WTC11 (cell line): ENCODE results near the gene TIMD4. TPM values are rescaled to one million over a fixed set of nuclear protein-coding genes. Genes with fewer than 3 reads are reported as not detected.

Source experiments
- ATAC-seq: fragments of 200-7000 bp; cut with Tn5 transposase; 2 replicates; pipeline ENCODE4 v1.10.0; 2021; ENCODE audit warnings: mild to moderate bottlenecking, moderate library complexity
- CTCF ChIA-PET: fragments of 300-600 bp; sonication (Branson Sonifier 250); formaldehyde crosslinking; loops from one replicate; lab custom pipeline; 2021; ENCODE audit warnings: antibody characterized with exemption; lab: Charles Lee
- POLR2A ChIA-PET: fragments of 350-600 bp; sonication (Branson Sonifier 250); formaldehyde crosslinking; loops from one replicate; lab custom pipeline; 2021; ENCODE audit warnings: antibody characterized with exemption; lab: Charles Lee
- DNase-seq: peaks from one replicate; pipeline ENCODE4 v3.0.0; 2021; ENCODE audit warnings: low spot score
- H3K27ac Mint-ChIP-seq: 2 replicates; pipeline ENCODE4 v1.8.0; 2021; ENCODE audit warnings: mixed read lengths
- H3K27me3 Mint-ChIP-seq: 2 replicates; pipeline ENCODE4 v1.8.0; 2021; ENCODE audit warnings: low read depth, mild to moderate bottlenecking, moderate library complexity, mixed read lengths
- H3K36me3 Mint-ChIP-seq: 2 replicates; pipeline ENCODE4 v1.8.0; 2021; ENCODE audit warnings: mixed read lengths
- H3K4me1 Mint-ChIP-seq: 2 replicates; pipeline ENCODE4 v1.8.0; 2022; ENCODE audit warnings: mixed read lengths
- H3K4me3 Mint-ChIP-seq: 2 replicates; pipeline ENCODE4 v1.8.0; 2021; ENCODE audit warnings: mild to moderate bottlenecking, moderate library complexity, mixed read lengths
- H3K9me3 Mint-ChIP-seq: 2 replicates; pipeline ENCODE4 v1.8.0; 2021; ENCODE audit warnings: mixed read lengths
- ETV6 ChIP-seq: sonication (generic); formaldehyde crosslinking; IDR thresholded peaks from 2 replicates; pipeline ENCODE4 v1.8.1; 2022; ENCODE audit warnings: mild to moderate bottlenecking, missing genetic modification reagents
- FOXK1 ChIP-seq: sonication (generic); formaldehyde crosslinking; IDR thresholded peaks from 2 replicates; pipeline ENCODE4 v1.8.0; 2022; ENCODE audit warnings: mild to moderate bottlenecking, moderate library complexity, missing genetic modification reagents
- GABPB1 ChIP-seq: sonication (generic); formaldehyde crosslinking; IDR thresholded peaks from 2 replicates; pipeline ENCODE4 v1.8.1; 2023; ENCODE audit warnings: mild to moderate bottlenecking, missing genetic modification reagents
- GTF2I ChIP-seq: fragments of 250-450 bp; sonication (Bioruptor Pico); conservative IDR thresholded peaks from 2 replicates; pipeline ENCODE4 v1.4.0; 2021; ENCODE audit warnings: mild to moderate bottlenecking
- HMGA2 ChIP-seq: fragments of 250-450 bp; sonication (Bioruptor Pico); IDR thresholded peaks from 2 replicates; pipeline ENCODE4 v1.4.0; 2021; ENCODE audit warnings: mild to moderate bottlenecking, moderate library complexity
- JUN ChIP-seq: sonication (generic); formaldehyde crosslinking; IDR thresholded peaks from 2 replicates; pipeline ENCODE4 v1.8.0; 2023; ENCODE audit warnings: mild to moderate bottlenecking, missing genetic modification reagents
- NFE2L1 ChIP-seq: sonication (generic); formaldehyde crosslinking; IDR thresholded peaks from 2 replicates; pipeline ENCODE4 v1.8.1; 2023; ENCODE audit warnings: missing genetic modification reagents
- NR1H2 ChIP-seq: sonication (generic); formaldehyde crosslinking; IDR thresholded peaks from 2 replicates; pipeline ENCODE4 v1.9.0; 2021; ENCODE audit warnings: mild to moderate bottlenecking, moderate library complexity, missing genetic modification reagents
- OVOL2 ChIP-seq: fragments of 250-450 bp; sonication (Bioruptor Pico); IDR thresholded peaks from 2 replicates; pipeline ENCODE4 v1.9.0; 2021; ENCODE audit warnings: mild to moderate bottlenecking, borderline replicate concordance
- SMAD3 ChIP-seq: sonication (generic); formaldehyde crosslinking; IDR thresholded peaks from 2 replicates; pipeline ENCODE4 v1.8.0; 2022; ENCODE audit warnings: missing genetic modification reagents, mild to moderate bottlenecking, borderline replicate concordance
- SMAD4 ChIP-seq: sonication (generic); formaldehyde crosslinking; IDR thresholded peaks from 2 replicates; pipeline ENCODE4 v1.8.0; 2022; ENCODE audit warnings: mild to moderate bottlenecking, missing genetic modification reagents
- ZBTB21 ChIP-seq: sonication (generic); formaldehyde crosslinking; IDR thresholded peaks from 2 replicates; pipeline ENCODE4 v1.8.1; 2023; ENCODE audit warnings: mild to moderate bottlenecking, missing genetic modification reagents, borderline replicate concordance
- ZNF219 ChIP-seq: sonication (generic); formaldehyde crosslinking; IDR thresholded peaks from 2 replicates; pipeline ENCODE4 v1.8.0; 2023; ENCODE audit warnings: missing genetic modification reagents, mild to moderate bottlenecking, borderline replicate concordance
- total RNA-seq: library from RNA; stranded (reverse); gene quantifications from 3 replicates; pipeline ENCODE4 v1.2.3, GENCODE V29; 2021
- TF ChIP-seq, protein P1 (sequence below): sonication (generic); formaldehyde crosslinking; IDR thresholded peaks from 2 replicates; pipeline ENCODE4 v1.8.0; 2023; ENCODE audit warnings: mild to moderate bottlenecking, missing genetic modification reagents
- TF ChIP-seq, protein P2 (sequence below): sonication (generic); formaldehyde crosslinking; IDR thresholded peaks from 2 replicates; pipeline ENCODE4 v1.8.0; 2022; ENCODE audit warnings: mild to moderate bottlenecking, missing genetic modification reagents
- TF ChIP-seq, protein P3 (sequence below): sonication (generic); formaldehyde crosslinking; IDR thresholded peaks from 2 replicates; pipeline ENCODE4 v1.8.0; 2022; ENCODE audit warnings: mild to moderate bottlenecking, missing genetic modification reagents
- TF ChIP-seq, protein P4 (sequence below): fragments of 250-450 bp; sonication (Bioruptor Pico); IDR thresholded peaks from 2 replicates; pipeline ENCODE4 v1.9.0; 2021; ENCODE audit warnings: mild to moderate bottlenecking
- TF ChIP-seq, protein P5 (sequence below): sonication (generic); formaldehyde crosslinking; IDR thresholded peaks from 2 replicates; pipeline ENCODE4 v1.8.0; 2022; ENCODE audit warnings: mild to moderate bottlenecking, missing genetic modification reagents

The TIMD4 gene
- total RNA-seq, 1 experiment from 2014 or later = 0.13 TPM

DNA sequence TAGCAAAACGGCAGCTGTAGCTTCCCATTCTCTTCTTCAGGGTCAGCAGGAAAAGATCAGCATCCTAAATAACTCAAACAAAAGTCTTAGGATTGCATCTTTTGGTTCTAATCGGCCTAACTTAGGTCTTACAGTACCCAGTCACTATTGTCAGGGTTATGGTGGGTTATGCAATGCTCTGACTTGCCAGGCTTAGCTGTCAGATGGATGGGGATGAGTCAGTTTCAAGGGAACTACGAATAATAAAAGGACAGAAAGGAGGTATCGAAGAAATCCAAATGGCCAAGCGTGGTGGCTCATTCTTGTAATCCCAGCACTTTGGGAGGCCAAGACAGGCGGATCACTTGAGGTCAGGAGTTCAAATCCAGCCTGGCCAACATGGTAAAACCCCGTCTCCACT is 66.5 kb downstream of the TIMD4 start:
- H3K27me3 Mint-ChIP-seq = no peaks in the 10 kb centered on the region; the same call in 1 of the 2 replicates
- H3K36me3 Mint-ChIP-seq = no peaks in the 10 kb centered on the region
- H3K9me3 Mint-ChIP-seq = no peaks in the 10 kb centered on the region
- TF ChIP-seq NFE2L1 = 0 out of 2 replicates have a peak, but pooled peaks have one; percentile 20
- TF ChIP-seq, protein P1, sequence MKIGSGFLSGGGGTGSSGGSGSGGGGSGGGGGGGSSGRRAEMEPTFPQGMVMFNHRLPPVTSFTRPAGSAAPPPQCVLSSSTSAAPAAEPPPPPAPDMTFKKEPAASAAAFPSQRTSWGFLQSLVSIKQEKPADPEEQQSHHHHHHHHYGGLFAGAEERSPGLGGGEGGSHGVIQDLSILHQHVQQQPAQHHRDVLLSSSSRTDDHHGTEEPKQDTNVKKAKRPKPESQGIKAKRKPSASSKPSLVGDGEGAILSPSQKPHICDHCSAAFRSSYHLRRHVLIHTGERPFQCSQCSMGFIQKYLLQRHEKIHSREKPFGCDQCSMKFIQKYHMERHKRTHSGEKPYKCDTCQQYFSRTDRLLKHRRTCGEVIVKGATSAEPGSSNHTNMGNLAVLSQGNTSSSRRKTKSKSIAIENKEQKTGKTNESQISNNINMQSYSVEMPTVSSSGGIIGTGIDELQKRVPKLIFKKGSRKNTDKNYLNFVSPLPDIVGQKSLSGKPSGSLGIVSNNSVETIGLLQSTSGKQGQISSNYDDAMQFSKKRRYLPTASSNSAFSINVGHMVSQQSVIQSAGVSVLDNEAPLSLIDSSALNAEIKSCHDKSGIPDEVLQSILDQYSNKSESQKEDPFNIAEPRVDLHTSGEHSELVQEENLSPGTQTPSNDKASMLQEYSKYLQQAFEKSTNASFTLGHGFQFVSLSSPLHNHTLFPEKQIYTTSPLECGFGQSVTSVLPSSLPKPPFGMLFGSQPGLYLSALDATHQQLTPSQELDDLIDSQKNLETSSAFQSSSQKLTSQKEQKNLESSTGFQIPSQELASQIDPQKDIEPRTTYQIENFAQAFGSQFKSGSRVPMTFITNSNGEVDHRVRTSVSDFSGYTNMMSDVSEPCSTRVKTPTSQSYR = no peak
- DNase-seq (no peak), ATAC-seq (no peak)
- ChIA-PET CTCF (no interaction called here), POLR2A (no interaction called here)
- H3K27ac Mint-ChIP-seq = no peak overlapping the region
- H3K4me3 Mint-ChIP-seq = no peak overlapping the region
- peaks cover 14% of the 10 kb centered on the region for H3K4me1 Mint-ChIP-seq

DNA sequence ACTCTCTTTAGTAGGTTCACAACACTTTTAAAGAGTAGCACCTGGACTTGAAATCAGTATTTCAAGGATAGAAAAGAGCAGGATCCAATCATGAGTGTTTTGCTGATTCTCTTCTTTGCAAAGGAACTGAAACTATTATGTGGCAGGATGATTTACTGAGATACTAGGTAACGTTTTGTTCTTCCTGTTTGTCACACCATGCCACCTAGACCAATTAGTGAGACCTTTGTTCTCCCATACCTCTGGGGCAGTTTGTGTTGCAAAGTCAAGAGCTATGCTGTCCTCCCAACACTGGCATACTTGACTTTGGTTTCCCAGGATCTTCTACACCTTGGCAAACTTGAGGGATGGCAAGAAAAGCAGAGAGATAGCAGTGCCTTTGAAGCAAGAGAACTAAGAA is 69.5 kb downstream of the TIMD4 start:
- no peaks in the 10 kb centered on the region; the same call in 1 of the 2 replicates for H3K27me3 Mint-ChIP-seq
- H3K27ac Mint-ChIP-seq = no peak overlapping the region
- ATAC-seq (no peak), DNase-seq (no peak)
- H3K9me3 Mint-ChIP-seq = no peaks in the 10 kb centered on the region
- POLR2A ChIA-PET = no interaction called here
- H3K36me3 Mint-ChIP-seq = no peaks in the 10 kb centered on the region
- CTCF ChIA-PET = interaction anchor here (0.7 to 1.0 kb wide), 3 partner anchors 11 to 738 kb away, joined by 4 to 5 read pairs (median 5); no protein-coding TSS in a partner anchor
- H3K4me1 Mint-ChIP-seq = peaks cover 14% of the 10 kb centered on the region
- TF ChIP-seq NR1H2 (CRISPR knock-in tag) = no peak
- TF ChIP-seq, all 79 proteins: peak for 0
- H3K4me3 Mint-ChIP-seq = no peak overlapping the region

DNA sequence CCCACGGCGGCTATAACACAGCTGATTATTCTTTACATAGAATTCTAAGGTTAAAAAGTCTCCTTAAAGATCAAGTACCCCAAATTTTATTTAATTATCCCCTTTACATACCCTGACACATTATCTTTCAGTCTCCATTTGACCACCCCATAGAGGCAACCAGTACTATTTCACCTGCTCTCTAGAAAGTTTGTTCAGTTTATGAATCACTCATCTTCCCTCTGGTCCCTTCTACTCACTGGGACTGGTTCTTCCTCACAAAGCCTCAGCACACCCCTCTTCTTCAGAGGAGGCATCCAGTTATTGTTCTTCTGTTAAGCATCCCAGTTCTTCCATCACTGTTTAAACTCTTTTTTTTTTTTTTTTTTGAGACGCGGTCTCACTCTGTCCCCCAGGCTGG is 70.2 kb downstream of the TIMD4 start:
- H3K27me3 Mint-ChIP-seq = no peaks in the 10 kb centered on the region; the same call in 1 of the 2 replicates
- H3K4me3 Mint-ChIP-seq = no peak overlapping the region
- TF ChIP-seq ZNF219 (CRISPR knock-in tag) = no peak
- ATAC-seq (no peak), DNase-seq (no peak)
- POLR2A ChIA-PET = no interaction called here
- H3K4me1 Mint-ChIP-seq = peaks cover 14% of the 10 kb centered on the region
- CTCF ChIA-PET = interaction anchor here (0.7 to 1.0 kb wide), 3 partner anchors 11 to 739 kb away, joined by 4 to 5 read pairs (median 5); no protein-coding TSS in a partner anchor
- H3K9me3 Mint-ChIP-seq = no peaks in the 10 kb centered on the region
- H3K27ac Mint-ChIP-seq = no peak overlapping the region
- H3K36me3 Mint-ChIP-seq = no peaks in the 10 kb centered on the region

DNA sequence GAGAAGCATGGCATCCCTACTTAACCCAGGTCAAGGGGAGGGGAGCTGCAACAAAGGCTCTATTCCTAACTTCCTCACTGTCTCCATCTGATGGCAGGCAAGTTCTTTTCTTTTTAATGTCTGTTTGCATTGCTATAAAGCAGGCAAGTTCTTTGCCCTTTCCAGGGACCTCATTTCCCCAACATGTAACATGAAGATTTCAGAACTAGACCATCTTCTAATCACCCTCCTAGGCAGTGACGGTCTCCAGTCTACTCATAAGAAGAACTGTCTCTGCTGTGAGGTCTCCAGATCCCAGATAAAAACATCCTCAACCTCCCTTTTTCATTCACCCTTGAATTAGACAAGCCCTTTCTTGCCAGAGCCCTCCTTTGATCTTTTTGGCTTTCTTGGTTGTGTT is 70.8 kb downstream of the TIMD4 start:
- ATAC-seq = peak; percentile 83
- TF ChIP-seq, protein P2, sequence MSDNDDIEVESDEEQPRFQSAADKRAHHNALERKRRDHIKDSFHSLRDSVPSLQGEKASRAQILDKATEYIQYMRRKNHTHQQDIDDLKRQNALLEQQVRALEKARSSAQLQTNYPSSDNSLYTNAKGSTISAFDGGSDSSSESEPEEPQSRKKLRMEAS (CRISPR knock-in tag) = no peak
- TF ChIP-seq, protein P3, sequence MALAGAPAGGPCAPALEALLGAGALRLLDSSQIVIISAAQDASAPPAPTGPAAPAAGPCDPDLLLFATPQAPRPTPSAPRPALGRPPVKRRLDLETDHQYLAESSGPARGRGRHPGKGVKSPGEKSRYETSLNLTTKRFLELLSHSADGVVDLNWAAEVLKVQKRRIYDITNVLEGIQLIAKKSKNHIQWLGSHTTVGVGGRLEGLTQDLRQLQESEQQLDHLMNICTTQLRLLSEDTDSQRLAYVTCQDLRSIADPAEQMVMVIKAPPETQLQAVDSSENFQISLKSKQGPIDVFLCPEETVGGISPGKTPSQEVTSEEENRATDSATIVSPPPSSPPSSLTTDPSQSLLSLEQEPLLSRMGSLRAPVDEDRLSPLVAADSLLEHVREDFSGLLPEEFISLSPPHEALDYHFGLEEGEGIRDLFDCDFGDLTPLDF = no peak
- no peak for TF ChIP-seq HMGA2 (CRISPR knock-in tag)
- no peak for TF ChIP-seq GABPB1 (CRISPR knock-in tag)
- no peak for TF ChIP-seq ETV6 (CRISPR knock-in tag)
- TF ChIP-seq JUN (CRISPR knock-in tag) = no peak
- TF ChIP-seq ZBTB21 (CRISPR knock-in tag) = no peak
- TF ChIP-seq, protein P4, sequence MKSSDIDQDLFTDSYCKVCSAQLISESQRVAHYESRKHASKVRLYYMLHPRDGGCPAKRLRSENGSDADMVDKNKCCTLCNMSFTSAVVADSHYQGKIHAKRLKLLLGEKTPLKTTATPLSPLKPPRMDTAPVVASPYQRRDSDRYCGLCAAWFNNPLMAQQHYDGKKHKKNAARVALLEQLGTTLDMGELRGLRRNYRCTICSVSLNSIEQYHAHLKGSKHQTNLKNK = no peak
- Mint-ChIP-seq H3K4me3 (no peak overlapping the region), H3K4me1 (peaks cover 14% of the 10 kb centered on the region), H3K27me3 (no peaks in the 10 kb centered on the region; the same call in 1 of the 2 replicates), H3K27ac (no peak overlapping the region), H3K36me3 (no peaks in the 10 kb centered on the region), H3K9me3 (no peaks in the 10 kb centered on the region)
- POLR2A ChIA-PET = no interaction called here
- CTCF ChIA-PET = interaction anchor here (0.6 kb wide), 1 partner anchor 210 kb away, joined by 4 read pairs; no protein-coding TSS in a partner anchor
- DNase-seq = no peak

DNA sequence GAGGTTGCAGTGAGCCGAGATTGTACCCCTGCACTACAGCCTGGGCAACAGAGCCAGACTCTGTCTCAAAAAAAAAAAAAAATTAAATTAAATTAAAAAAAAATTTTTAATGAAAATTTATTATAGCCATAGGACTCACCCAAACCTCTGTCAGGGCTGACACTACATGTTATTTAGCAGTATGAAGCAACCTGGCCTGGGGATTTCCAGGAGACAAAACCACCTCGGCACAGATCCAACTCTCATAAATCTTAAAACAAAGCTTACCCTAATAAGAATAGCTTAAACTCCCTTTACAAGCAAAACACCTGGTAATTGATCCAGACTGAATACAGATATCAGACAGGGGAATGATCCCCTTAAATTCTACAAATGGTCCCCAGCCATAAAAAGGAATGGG is 74.5 kb downstream of the TIMD4 start:
- no peaks in the 10 kb centered on the region for H3K27me3 Mint-ChIP-seq
- no peak overlapping the region for H3K4me3 Mint-ChIP-seq
- ATAC-seq (no peak), DNase-seq (no peak)
- H3K4me1 Mint-ChIP-seq = peaks cover 17% of the 10 kb centered on the region
- ChIA-PET POLR2A (no interaction called here), CTCF (no interaction called here)
- no peak overlapping the region for H3K27ac Mint-ChIP-seq
- no peaks in the 10 kb centered on the region for H3K9me3 Mint-ChIP-seq
- H3K36me3 Mint-ChIP-seq = no peaks in the 10 kb centered on the region
- TF ChIP-seq GTF2I (CRISPR knock-in tag) (no peak), SMAD4 (no peak), OVOL2 (no peak), FOXK1 (CRISPR knock-in tag) (no peak), SMAD3 (CRISPR knock-in tag) (no peak)
- TF ChIP-seq, protein P5, sequence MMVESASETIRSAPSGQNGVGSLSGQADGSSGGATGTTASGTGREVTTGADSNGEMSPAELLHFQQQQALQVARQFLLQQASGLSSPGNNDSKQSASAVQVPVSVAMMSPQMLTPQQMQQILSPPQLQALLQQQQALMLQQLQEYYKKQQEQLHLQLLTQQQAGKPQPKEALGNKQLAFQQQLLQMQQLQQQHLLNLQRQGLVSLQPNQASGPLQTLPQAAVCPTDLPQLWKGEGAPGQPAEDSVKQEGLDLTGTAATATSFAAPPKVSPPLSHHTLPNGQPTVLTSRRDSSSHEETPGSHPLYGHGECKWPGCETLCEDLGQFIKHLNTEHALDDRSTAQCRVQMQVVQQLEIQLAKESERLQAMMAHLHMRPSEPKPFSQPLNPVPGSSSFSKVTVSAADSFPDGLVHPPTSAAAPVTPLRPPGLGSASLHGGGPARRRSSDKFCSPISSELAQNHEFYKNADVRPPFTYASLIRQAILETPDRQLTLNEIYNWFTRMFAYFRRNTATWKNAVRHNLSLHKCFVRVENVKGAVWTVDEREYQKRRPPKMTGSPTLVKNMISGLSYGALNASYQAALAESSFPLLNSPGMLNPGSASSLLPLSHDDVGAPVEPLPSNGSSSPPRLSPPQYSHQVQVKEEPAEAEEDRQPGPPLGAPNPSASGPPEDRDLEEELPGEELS (CRISPR knock-in tag) = no peak
- TF ChIP-seq, protein P1 = no peak
